HG03108 (cell line): ENCODE data around the gene ADO.
A peak's percentile ranks its signal among the peaks of the same experiment; 100 is the strongest.
"Not testable (repeated sequence)": the region's sequence is repeated elsewhere in the genome, so short reads cannot be mapped to it uniquely, and the experiment has no call there.

Experiments
- ATAC-seq: cut with Tn5 transposase; IDR thresholded peaks from one replicate; pipeline ENCODE4 v1.9.1; 2021; ENCODE audit warnings: moderate library complexity; ENCODE audit not compliant: unreplicated experiment

Gene ADO

GRCh38 chr10:62804356-62805230, at the start of gene ADO:
Gene ADO, plus strand, starts transcription at chr10:62804720. Its CDS starts 340 bp downstream, at chr10:62805060.
- ATAC-seq: peak; percentile 83

- no peak for ATAC-seq
Observed at GRCh38 chr10:62754963-62755362, 49.6 kb upstream of the ADO start.

- ATAC-seq: no peak
Observed at GRCh38 chr10:62755662-62756653, 48.6 kb upstream of the ADO start.

GRCh38 chr10:62759599-62760175, 44.8 kb upstream of the ADO start:
- no peak for ATAC-seq

- ATAC-seq: no peak
Observed at GRCh38 chr10:62760401-62760800, 44.1 kb upstream of the ADO start.

- no peak for ATAC-seq
Observed at GRCh38 chr10:62761115-62761514, 43.4 kb upstream of the ADO start.

GRCh38 chr10:62763155-62763554, 41.4 kb upstream of the ADO start:
- no peak for ATAC-seq

GRCh38 chr10:62764011-62764410, 40.5 kb upstream of the ADO start:
- no peak for ATAC-seq

GRCh38 chr10:62765726-62766125, 38.8 kb upstream of the ADO start:
- no peak for ATAC-seq

- no peak for ATAC-seq
Observed at GRCh38 chr10:62766386-62766785, 38.1 kb upstream of the ADO start.

- no peak for ATAC-seq
Observed at GRCh38 chr10:62769574-62770242, 34.8 kb upstream of the ADO start.

GRCh38 chr10:62772186-62772974, 32.1 kb upstream of the ADO start:
- no peak for ATAC-seq

- peak; percentile 36 for ATAC-seq
Observed at GRCh38 chr10:62778125-62778524, 26.4 kb upstream of the ADO start.

GRCh38 chr10:62779487-62780248, 24.9 kb upstream of the ADO start:
- peak; percentile 97 for ATAC-seq

- ATAC-seq: not testable (repeated sequence)
Observed at GRCh38 chr10:62784537-62784936, 20.0 kb upstream of the ADO start.

GRCh38 chr10:62788285-62788684, 16.2 kb upstream of the ADO start:
- ATAC-seq: not testable (repeated sequence)

GRCh38 chr10:62788861-62789467, 15.6 kb upstream of the ADO start:
- ATAC-seq: no peak

- no peak for ATAC-seq
Observed at GRCh38 chr10:62790019-62790555, 14.4 kb upstream of the ADO start.
